SU-DHL-6 (cell line): ENCODE measurements around the gene RASAL1.

Experiments used
- H2AFZ ChIP-seq: fragments of 200-600 bp; sonication (generic); 2 replicates; pipeline ENCODE4 v1.6.1; 2014; ENCODE audit warnings: low read depth, mild to moderate bottlenecking, moderate library complexity, mixed read lengths, antibody characterized with exemption, low read length; ENCODE audit not compliant: severe bottlenecking
- H3F3A ChIP-seq: fragments of 200-600 bp; shearing (Covaris generic); 2 replicates; pipeline ENCODE4 v1.6.0; 2016; ENCODE audit warnings: antibody characterized with exemption, mild to moderate bottlenecking; ENCODE audit not compliant: insufficient read depth
- H3K27ac ChIP-seq: fragments of 200-600 bp; sonication (generic); 2 replicates; pipeline ENCODE4 v1.5.1; 2016; ENCODE audit warnings: low read depth, mild to moderate bottlenecking, low read length, moderate library complexity, mixed read lengths
- H3K27me3 ChIP-seq: fragments of 200-600 bp; sonication (generic), shearing (Covaris generic); 2 replicates; pipeline ENCODE4 v1.6.0; 2014; ENCODE audit warnings: mild to moderate bottlenecking, low read length
- H3K36me3 ChIP-seq: fragments of 200-600 bp; sonication (generic); 2 replicates; pipeline ENCODE4 v1.6.1; 2014; ENCODE audit warnings: mild to moderate bottlenecking, low read length, mixed read lengths
- H3K4me2 ChIP-seq: fragments of 300-600, 200-600 bp; shearing (Covaris generic), sonication (generic); 2 replicates; pipeline ENCODE4 v1.6.0; 2014; ENCODE audit warnings: low read length, low read depth, mild to moderate bottlenecking; ENCODE audit not compliant: poor library complexity, severe bottlenecking
- H3K4me3 ChIP-seq: fragments of 200-600 bp; sonication (generic); 2 replicates; pipeline ENCODE4 v1.5.1; 2014; ENCODE audit warnings: antibody characterized with exemption, low read length, mild to moderate bottlenecking, mixed read lengths; ENCODE audit not compliant: insufficient read depth, poor library complexity, severe bottlenecking
- H3K79me2 ChIP-seq: fragments of 200-600 bp; sonication (generic); 2 replicates; pipeline ENCODE4 v1.6.1; 2014; ENCODE audit warnings: mild to moderate bottlenecking, low read length, moderate library complexity; ENCODE audit not compliant: insufficient read depth
- H3K9ac ChIP-seq: fragments of 200-600 bp; sonication (generic); 2 replicates; pipeline ENCODE4 v1.7.0; 2014; ENCODE audit warnings: mild to moderate bottlenecking, low read length
- H3K9me2 ChIP-seq: fragments of 200-600 bp; sonication (generic); replicated peaks from 2 replicates; pipeline ENCODE4 v1.6.1; 2014; ENCODE audit warnings: low read length; ENCODE audit not compliant: insufficient read depth
- H3K9me3 ChIP-seq: fragments of 200-600 bp; sonication (generic); 2 replicates; pipeline ENCODE4 v1.6.1; 2014; ENCODE audit warnings: low read length, mixed read lengths; ENCODE audit not compliant: insufficient read depth
- H4K20me1 ChIP-seq: fragments of 200-600 bp; sonication (generic); 2 replicates; pipeline ENCODE4 v1.6.1; 2014; ENCODE audit warnings: low read depth, mild to moderate bottlenecking, antibody characterized with exemption, low read length, moderate library complexity, mixed read lengths
- CTCF ChIP-seq: fragments of 200-600 bp; sonication (generic); IDR thresholded peaks from one replicate; pipeline ENCODE4 v1.5.1; 2017; ENCODE audit warnings: antibody characterized with exemption, mild to moderate bottlenecking, low read length, moderate library complexity; ENCODE audit not compliant: insufficient read depth, poor library complexity, severe bottlenecking
- EZH2phosphoT487 ChIP-seq: fragments of 200-600 bp; sonication (generic), shearing (Covaris generic); conservative IDR thresholded peaks from 2 replicates; pipeline ENCODE4 v1.6.1; 2018; ENCODE audit warnings: mild to moderate bottlenecking, antibody characterized with exemption, low read length, moderate library complexity, mixed read lengths

RASAL1 gene

GRCh38 chr12:113088037-113088436 lies 47.5 kb downstream of the RASAL1 start:
- peaks cover 94% of the 10 kb centered on the region for H3F3A ChIP-seq
- no peaks in the 10 kb centered on the region for H3K9me2 ChIP-seq
- no peak for TF ChIP-seq EZH2phosphoT487
- no peak for TF ChIP-seq CTCF
- no peaks in the 10 kb centered on the region for H3K9me3 ChIP-seq
- H4K20me1 ChIP-seq = no peaks in the 10 kb centered on the region
- peaks cover 27% of the 10 kb centered on the region for H3K36me3 ChIP-seq
- peaks cover 66% of the 10 kb centered on the region for H3K79me2 ChIP-seq
- no peak overlapping the region for H3K4me3 ChIP-seq
- H3K4me2 ChIP-seq = peak overlapping the region; percentile 48
- H3K27ac ChIP-seq = peak overlapping the region; percentile 99
- no peaks in the 10 kb centered on the region for H3K27me3 ChIP-seq
- H2AFZ ChIP-seq = no peak overlapping the region
- H3K9ac ChIP-seq = peak overlapping the region; percentile 49

GRCh38 chr12:113087193-113087592 lies 48.4 kb downstream of the RASAL1 start:
- H3K9ac ChIP-seq = peak overlapping the region; percentile 49
- peaks cover 94% of the 10 kb centered on the region for H3F3A ChIP-seq

GRCh38 chr12:113086249-113087164 lies 49.1 kb downstream of the RASAL1 start:
- Histone ChIP-seq H3K9me3 (no peaks in the 10 kb centered on the region), H3K27ac (peak overlapping the region; percentile 99), H3K9me2 (no peaks in the 10 kb centered on the region), H3K27me3 (no peaks in the 10 kb centered on the region), H3F3A (peaks cover 94% of the 10 kb centered on the region), H3K36me3 (peaks cover 19% of the 10 kb centered on the region), H2AFZ (no peak overlapping the region), H3K9ac (peak overlapping the region; percentile 49), H4K20me1 (no peaks in the 10 kb centered on the region), H3K4me2 (peak overlapping the region; percentile 48), H3K79me2 (peaks cover 81% of the 10 kb centered on the region), H3K4me3 (no peak overlapping the region)
- TF ChIP-seq CTCF (no peak), EZH2phosphoT487 (no peak)

More at GRCh38 chr12:113087193-113087592, 48.4 kb downstream of the RASAL1 start:
- Histone ChIP-seq H3K27me3 (no peaks in the 10 kb centered on the region), H4K20me1 (no peaks in the 10 kb centered on the region), H3K27ac (peak overlapping the region; percentile 99), H3K36me3 (peaks cover 20% of the 10 kb centered on the region), H3K9me3 (no peaks in the 10 kb centered on the region), H3K4me2 (peak overlapping the region; percentile 48), H3K79me2 (peaks cover 74% of the 10 kb centered on the region), H3K9me2 (no peaks in the 10 kb centered on the region), H3K4me3 (no peak overlapping the region), H2AFZ (no peak overlapping the region)
- no peak for TF ChIP-seq CTCF
- no peak for TF ChIP-seq EZH2phosphoT487
